Measurements from ENCODE around the gene ADAMTSL3.
"Not testable (repeated sequence)": the region's sequence is repeated elsewhere in the genome, so short reads cannot be mapped to it uniquely, and the experiment has no call there.

ADAMTSL3 gene

DNA sequence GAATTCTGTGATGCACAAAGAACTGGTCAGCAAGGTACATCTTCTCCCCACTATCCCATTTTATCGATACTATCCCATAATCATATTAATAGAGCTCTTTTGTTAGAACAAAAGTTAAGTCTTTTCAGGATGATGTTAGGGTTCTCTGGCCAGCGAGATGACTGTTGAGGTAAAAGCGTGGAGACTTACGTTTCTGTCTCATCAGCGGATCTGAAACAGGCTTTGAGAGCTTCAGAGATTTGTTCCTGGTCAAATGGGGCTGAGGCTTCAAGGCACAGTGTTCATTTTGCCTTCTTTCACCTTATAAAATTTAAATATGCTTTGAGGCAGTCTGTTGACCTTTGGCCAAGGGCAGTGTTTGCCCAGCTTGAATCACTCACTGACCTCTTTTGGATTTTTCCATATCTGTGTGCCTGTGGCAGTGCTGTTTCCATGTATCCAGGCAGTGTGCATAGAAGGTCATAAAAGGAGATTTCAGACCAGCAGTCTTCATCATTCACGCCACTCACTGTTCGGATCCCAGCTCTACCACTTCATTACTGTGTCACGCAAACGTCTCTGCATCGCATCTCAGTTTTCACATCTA lies 3.1 kb downstream of the ADAMTSL3 start:
- no peak for DNase-seq

- DNase-seq, result no peak
Observed at GRCh38 chr15:83657549-83657948, 3.6 kb downstream of the ADAMTSL3 start.

DNA sequence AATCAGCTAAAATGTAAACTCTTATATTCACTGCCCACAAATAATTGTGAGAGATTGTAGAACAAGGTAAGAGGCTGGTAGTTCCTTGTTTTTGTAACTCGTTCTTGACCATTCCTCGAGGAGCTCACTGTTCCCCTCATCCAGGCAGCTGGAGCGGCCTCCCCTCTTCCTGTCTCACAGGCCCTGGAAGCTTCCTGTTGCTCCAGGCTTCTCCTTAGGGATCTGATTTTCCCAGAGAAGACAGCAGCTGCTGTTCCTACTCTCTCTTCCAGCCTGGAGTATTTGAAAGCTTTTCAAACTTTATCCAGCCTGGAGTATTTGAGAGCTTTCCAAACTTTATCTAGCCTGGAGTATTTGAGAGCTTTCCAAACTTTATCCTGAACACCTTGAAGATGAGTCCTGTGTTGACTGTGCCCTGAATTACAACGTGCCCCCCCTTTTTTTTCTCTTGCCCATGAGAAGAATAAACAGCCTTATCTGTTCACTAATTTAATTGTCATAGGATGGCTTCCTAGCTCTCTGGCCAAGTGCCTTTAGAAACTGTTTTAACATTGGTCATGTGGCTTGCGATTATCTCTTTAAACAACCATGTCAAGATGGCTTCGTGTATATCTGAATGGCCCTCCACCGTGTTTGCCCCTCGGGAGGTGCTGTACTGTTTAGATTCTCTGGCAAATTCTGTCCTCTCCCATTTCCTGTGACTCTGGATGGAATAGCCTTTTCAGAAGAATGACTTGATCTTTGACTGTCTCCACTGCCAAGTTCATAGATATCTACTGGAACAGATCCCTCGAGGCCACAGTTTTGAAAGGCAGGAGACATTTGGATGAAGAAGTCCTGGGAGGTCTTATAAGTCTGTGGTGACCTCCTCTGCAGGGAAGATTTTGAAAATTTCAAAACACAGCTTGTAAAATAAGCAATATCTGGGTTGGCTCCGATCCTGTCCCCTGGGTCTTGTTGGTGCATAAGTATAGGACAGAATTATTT lies 4.8 kb downstream of the ADAMTSL3 start:
- no peak for DNase-seq

DNA sequence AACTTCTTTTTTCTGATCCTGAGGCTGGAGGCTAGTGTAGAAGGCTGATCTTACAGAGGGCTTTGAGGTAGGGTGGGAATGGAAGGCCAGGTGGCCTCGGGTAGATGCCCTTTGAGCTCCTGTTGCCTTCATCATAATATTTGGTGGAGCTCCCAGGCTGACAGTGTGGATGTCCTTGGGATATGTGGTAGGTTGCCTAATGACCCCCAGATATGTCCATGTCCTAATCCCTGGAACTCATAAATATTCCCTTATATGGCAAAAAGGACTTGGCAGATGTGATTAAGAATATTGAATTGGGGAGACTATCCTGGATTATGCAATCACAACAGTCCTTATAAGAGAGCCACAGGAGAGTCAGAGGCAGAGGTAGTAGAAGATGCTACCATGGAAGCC lies 5.5 kb downstream of the ADAMTSL3 start:
- DNase-seq, result no peak

- DNase-seq, result no peak
Observed at GRCh38 chr15:83665480-83665879, 11.6 kb downstream of the ADAMTSL3 start.

GRCh38 chr15:83670672-83671229 lies 16.8 kb downstream of the ADAMTSL3 start:
- no peak for DNase-seq

DNA sequence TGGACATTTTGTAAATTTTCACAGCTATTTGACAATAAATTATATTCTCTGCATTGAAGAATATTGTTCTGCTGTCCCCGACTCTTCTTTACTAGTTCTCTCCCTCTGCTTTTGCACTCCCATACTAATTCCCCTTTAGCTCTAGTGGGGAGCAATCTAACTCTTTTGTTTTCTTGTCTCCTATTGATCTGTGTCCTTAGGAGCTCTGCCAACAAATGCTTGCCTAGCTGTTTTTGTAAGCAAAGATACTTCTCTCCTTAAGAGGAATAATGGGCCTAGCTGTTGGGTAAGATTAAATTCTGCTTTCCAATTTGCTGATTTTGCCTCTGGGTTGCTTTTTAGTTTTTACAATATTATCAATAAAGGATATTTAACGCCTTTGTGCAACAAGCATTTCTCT lies 17.7 kb downstream of the ADAMTSL3 start:
- no peak for DNase-seq

DNA sequence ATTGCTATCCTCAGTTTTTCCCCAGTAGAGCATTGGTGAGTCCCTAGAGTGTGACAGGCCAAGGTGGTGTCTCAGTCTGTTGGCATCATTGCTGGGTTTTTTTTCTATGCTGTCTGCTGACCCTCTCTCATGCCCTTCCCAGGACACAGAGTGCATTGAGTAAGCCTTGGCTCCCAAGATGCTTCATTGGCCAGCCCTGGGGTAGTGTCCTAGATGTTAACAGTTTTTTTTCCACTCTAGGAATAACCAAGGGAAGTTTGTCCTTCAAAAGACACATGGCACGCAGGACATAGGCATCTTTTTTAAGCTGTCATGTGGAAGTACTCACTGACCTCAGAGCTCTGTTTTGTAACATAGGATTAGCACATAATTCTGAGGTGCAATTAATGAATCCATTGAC lies 19.5 kb downstream of the ADAMTSL3 start:
- DNase-seq, result no peak

- no peak for DNase-seq
Observed at GRCh38 chr15:83682476-83683088, 28.7 kb downstream of the ADAMTSL3 start.

DNA sequence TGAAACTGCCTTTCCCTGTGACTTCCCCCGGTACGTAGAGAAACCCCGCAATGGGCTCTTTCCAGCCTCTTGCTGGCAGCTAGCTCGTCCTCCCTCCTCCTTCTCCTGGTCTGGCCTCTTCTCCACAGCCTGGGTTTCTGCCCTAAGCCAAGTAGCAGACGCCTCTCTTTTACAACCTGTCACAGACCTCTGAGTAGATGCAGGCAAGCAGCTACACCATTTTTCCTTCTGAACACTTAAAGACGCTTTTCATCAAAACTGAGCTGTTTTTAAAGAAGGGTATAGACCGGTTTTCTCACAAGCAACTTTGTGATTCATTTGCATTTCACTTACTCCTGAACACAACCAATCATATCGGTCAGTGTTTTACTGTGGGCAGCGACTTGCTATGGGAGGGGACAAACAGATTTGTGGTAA lies 32.0 kb downstream of the ADAMTSL3 start:
- DNase-seq, result no peak

DNA sequence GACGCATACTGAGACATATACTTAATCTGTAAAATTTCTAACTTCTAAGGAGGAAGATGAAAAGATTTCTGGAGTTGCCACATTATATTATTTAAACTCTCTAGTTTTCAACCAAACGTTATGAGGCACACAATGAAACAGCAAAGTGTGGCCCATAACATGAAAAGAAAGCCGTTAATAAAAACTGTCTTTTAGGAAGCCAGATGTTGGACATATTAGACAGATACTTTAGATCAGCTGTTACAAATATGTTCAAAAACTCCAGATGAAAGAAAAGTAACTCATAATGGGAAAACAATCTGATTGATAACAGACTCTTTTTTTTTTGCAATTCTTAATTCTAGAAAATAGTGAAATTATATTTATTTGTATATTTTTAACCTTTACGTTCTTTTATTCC lies 34.3 kb downstream of the ADAMTSL3 start:
- DNase-seq, result no peak

DNA sequence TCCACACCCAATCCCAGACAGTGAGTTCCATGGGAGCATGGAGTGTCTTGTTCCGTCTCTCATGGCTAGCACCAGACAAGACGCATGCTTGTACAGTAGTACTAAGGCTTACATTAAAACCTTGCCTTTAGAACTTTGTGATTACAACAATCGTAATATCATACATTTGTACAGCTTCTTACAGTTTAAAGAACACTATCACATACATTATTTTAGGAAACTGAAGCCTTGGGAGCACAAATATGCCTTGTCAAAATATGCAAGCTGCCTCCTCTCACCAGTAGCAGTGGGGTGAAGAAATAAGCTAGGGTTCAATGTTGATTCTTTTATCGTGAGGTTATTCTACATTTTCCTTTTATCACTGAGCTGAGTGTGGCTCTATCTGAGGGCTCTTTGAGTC lies 36.8 kb downstream of the ADAMTSL3 start:
- DNase-seq, result no peak

GRCh38 chr15:83692746-83693581 lies 39.0 kb downstream of the ADAMTSL3 start:
- DNase-seq, result no peak

GRCh38 chr15:83694015-83694414 lies 40.1 kb downstream of the ADAMTSL3 start:
- DNase-seq, result no peak

DNA sequence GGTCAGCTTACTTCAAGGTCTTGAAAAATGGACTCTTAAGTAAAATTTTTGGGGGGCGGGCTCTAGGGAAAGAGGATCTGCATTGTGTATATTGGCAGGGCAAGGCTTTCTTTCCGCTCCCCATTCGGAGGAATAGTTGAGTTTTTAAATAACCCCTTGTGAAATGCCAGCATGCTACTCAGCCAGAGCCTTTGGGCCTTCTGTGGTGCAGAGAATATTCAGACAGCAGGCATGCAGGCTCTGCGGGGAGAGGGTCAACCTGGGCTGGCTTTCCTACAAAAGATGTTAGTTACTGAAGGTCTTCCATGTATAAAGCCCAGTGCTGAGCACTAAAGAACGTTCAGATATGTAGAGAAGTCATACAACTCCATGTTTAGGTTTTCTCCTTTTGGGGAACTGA lies 40.6 kb downstream of the ADAMTSL3 start:
- DNase-seq, result no peak

DNA sequence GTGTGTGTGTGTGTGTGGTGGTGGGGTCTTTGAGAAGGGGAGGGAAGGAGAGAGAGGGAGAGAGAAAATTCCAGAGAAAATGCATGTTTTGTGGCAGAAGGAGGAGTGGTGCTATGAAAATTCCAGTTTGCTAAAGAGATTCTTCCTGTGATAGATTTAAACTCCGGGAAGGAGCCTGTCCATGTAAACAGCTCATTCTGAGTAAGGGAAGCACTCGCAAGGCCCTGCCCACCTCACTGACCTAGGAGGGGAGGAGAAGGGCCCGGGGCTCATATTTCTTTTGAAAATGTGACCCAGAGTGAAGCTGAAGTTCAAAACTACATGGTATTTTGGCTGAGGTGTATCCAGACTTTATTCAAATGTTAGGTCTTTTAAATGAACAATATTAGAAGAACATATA lies 41.3 kb downstream of the ADAMTSL3 start:
- no peak for DNase-seq

DNA sequence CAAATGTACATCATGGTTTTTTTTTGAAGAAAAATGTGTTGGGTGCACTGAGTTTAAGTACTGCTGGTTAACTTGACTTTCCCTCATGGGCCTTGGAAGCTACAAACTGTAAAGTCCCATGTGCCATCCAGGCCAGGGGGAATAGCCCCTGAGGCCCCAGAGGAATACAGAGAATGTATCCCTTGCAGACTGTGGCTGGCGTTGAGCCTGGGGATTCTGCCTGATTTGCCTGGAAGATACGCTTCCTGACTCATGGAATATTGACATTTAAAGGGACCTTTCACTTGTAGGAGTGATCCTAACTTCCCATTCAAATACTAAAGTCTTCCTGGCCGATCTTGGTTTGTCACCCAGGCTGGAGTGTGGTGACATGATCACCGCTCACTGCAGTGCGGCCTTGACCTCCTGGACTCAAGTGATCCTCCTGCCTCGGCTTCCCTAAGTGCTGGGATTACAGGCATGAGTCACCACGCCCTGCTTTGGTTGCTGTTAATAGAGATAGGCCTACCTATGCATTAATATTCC lies 42.0 kb downstream of the ADAMTSL3 start:
- DNase-seq, result no peak

GRCh38 chr15:83697716-83698115 lies 43.8 kb downstream of the ADAMTSL3 start:
- DNase-seq, result no peak

DNA sequence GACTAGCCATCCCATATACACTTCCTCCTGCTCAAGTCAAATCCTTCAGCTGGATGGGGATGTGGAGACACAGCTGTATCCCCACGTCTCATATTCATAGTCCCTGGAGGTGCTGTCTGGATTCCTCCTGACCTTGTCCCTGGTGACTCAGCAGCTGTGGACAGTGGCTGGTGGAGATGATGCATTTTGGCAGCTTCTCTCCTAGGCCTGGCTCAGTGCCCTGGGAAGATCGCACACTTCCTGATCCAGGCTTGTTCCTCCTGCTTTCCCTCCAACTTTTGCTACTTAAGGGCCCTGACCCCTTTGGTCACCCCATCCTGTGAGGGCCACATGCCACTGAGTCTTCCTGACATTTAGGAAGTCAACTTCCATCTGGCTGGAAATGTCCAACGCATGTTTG lies 44.4 kb downstream of the ADAMTSL3 start:
- no peak for DNase-seq

DNA sequence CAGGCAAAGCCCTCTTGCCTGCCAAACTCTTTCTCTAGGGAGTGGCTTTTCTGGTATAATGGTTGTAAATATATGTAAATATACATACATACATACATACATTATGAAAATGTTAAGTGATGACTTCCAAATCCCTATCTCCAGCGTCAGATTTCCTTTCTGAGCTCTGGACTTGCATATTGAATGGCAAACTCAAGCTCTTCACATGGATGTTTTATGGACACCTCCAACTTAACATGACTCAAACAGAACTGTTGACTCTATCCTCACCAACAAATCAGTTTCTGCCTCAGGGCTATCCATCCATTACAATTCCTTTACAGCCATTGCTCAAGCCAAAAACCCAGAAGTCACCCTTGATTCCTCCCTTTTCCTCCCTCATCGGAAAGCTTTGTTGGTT lies 45.1 kb downstream of the ADAMTSL3 start:
- DNase-seq, result no peak

GRCh38 chr15:83700082-83700481 lies 46.2 kb downstream of the ADAMTSL3 start:
- DNase-seq, result no peak

DNA sequence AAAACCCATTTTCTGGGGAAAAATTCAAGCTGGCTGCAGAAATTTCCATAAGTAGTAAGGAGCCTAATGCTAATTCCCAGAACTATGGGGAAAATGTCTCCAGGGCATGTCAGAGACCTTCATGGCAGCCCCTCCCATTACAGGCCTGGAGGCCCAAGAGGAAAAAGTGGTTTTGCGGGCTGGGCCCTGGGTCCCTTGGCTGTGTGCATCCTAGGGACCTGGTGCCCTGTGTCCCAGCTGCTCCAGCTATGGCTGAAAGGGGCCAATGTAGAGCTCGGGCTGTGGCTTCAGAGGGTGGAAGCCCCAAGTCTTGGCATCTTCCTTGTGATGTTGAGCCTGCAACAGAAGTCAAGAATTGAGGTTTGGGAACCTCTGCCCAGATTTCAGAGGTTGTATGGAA lies 48.4 kb downstream of the ADAMTSL3 start:
- DNase-seq, result not testable (repeated sequence)

All from NCI-H1436 (cell line).